Measurements from ENCODE around the gene RFX4.

RFX4 gene

DNA sequence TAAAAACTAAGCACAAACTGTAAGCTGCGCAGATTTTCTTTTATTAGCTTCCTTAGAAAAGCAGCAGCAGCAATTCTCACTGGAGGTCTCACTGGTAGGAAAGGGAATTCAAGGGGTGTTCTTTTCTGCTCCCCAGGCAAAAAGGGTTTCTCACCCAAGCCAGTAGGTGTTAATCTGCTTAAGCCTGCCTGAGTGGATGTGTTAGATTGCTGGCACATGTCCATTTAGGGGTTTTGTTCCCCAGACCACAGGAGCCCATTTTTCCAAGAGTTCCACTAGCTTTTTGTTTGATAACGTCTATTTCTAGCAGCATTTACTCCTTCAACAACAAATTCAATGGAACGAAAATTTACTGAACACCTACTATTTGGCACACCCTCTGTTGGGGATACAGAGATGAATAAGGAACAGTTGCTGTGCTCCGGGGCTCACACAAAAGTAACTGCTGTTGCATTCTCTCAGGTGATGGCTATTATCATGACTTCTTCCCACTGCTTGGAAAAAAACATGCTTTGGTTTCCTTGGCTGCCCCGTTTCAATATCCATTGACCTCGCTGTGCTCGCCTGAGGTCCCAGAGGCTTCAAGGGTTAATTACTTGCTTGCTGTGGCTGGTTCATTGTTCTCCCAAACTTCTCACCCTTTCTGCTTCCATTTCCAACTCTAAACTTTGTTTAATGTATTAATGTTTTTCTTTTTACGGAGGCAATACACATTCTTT lies 160.6 kb downstream of the RFX4 start:
- no CpG with 5 or more reads among the region's 8 CpGs for WGBS (ENCODE audit: insufficient coverage, insufficient read length)
- no peak overlapping the region for H3K4me3 ChIP-seq (ENCODE audit: low read length)

DNA sequence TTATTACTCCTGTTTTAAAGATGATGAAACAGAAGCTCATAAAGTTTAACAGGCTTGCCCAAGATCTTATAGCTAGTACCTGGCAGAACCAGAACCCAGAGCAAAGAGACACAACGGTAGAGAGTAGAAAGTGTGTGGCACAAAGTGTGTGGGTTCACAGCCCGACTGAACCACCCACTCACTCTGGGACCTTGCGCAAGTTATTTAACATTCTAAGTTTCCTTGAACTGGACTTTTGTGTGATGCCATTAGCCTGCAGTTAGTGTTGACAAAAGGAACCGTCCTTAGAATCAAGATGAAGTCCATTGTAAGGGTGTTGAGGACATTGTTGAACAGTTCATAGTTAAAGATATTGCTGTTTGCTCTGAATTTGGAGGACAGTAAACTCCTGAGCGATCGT lies 161.8 kb downstream of the RFX4 start:
- no peak for DNase-seq (ENCODE audit: low read depth, low spot score)
- WGBS (ENCODE audit: insufficient coverage, insufficient read length), result no CpG with 5 or more reads among the region's 6 CpGs
- H3K27me3 ChIP-seq (ENCODE audit: control insufficient read depth, insufficient read depth, low read length), result no peaks in the 10 kb centered on the region

More for the DNA sequence above, 160.6 kb downstream of the RFX4 start:
- peaks cover 3% of the 10 kb centered on the region; the same call in 1 of the 2 replicates for H3K4me1 ChIP-seq (ENCODE audit: control insufficient read depth, insufficient read depth, low read length)
- H3K27me3 ChIP-seq (ENCODE audit: control insufficient read depth, insufficient read depth, low read length), result no peaks in the 10 kb centered on the region
- no peak for DNase-seq (ENCODE audit: low read depth, low spot score)
- no peak overlapping the region for H3K27ac ChIP-seq (ENCODE audit: low read length)
- H3K9me3 ChIP-seq (ENCODE audit: control insufficient read depth, insufficient read depth, low read length), result no peaks in the 10 kb centered on the region
- no peaks in the 10 kb centered on the region for H3K36me3 ChIP-seq (ENCODE audit: control insufficient read depth, insufficient read depth, low read length)

DNA sequence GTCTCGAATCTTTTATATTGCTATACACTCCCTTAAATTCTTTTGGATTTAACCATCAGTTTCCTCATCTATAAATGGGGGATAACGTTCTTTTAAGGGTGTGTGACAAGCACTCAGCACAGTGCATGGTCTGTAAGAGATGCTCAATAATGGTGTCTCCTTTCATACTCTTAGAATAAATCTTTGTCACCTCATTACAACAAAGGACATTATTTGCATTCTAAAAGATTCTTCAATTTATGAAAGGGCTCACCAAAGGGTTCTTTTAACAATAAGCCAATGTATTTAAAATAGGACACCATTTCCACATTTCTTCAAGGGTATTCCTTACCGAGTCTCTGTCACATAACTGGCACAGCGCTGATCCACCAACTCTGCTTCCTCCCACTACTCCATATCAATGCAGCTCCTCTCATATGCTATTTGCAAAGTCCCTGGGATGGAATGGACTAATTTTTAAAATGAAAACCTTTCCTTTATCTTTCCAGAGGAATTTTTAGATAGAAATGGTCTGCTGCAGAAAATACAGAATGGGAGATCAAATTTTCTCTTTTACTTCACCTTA lies 162.5 kb downstream of the RFX4 start:
- Histone ChIP-seq H3K4me3 (ENCODE audit: low read length) (no peak overlapping the region), H3K27ac (ENCODE audit: low read length) (no peak overlapping the region), H3K4me1 (ENCODE audit: control insufficient read depth, insufficient read depth, low read length) (no peaks in the 10 kb centered on the region), H3K9me3 (ENCODE audit: control insufficient read depth, insufficient read depth, low read length) (no peaks in the 10 kb centered on the region), H3K36me3 (ENCODE audit: control insufficient read depth, insufficient read depth, low read length) (no peaks in the 10 kb centered on the region), H3K27me3 (ENCODE audit: control insufficient read depth, insufficient read depth, low read length) (no peaks in the 10 kb centered on the region)
- WGBS (ENCODE audit: insufficient coverage, insufficient read length), result no CpG with 5 or more reads among the region's 4 CpGs
- DNase-seq (ENCODE audit: low read depth, low spot score), result no peak

More for the DNA sequence above, 161.8 kb downstream of the RFX4 start:
- H3K9me3 ChIP-seq (ENCODE audit: control insufficient read depth, insufficient read depth, low read length), result no peaks in the 10 kb centered on the region
- H3K36me3 ChIP-seq (ENCODE audit: control insufficient read depth, insufficient read depth, low read length), result no peaks in the 10 kb centered on the region
- no peak overlapping the region for H3K27ac ChIP-seq (ENCODE audit: low read length)
- H3K4me3 ChIP-seq (ENCODE audit: low read length), result no peak overlapping the region
- H3K4me1 ChIP-seq (ENCODE audit: control insufficient read depth, insufficient read depth, low read length), result peaks cover 3% of the 10 kb centered on the region; the same call in 1 of the 2 replicates

DNA sequence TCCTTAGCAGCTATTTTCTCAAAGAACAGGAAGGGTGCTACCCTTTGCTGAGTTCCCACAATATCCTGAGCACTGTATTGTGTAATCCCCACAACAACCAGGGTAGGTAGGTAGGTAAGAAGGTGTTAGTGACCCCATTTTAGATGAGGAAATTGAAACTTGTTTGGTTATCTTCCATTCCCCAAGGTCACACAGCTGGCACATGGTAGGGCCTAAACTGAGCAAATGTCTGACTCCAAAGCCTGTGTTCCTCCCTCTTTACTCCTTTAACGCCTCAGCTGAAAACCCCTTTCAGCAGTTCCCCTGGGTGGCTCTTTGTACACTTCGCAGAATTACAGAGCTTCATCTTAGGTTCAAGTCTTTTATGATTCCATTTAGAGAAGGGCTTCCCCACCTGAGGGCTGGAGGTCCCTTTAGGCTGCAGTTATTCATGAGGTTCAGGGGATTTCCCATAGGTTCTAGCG lies 165.2 kb downstream of the RFX4 start:
- Histone ChIP-seq H3K27me3 (ENCODE audit: control insufficient read depth, insufficient read depth, low read length) (no peaks in the 10 kb centered on the region), H3K4me1 (ENCODE audit: control insufficient read depth, insufficient read depth, low read length) (no peaks in the 10 kb centered on the region), H3K9me3 (ENCODE audit: control insufficient read depth, insufficient read depth, low read length) (no peaks in the 10 kb centered on the region), H3K36me3 (ENCODE audit: control insufficient read depth, insufficient read depth, low read length) (no peaks in the 10 kb centered on the region), H3K27ac (ENCODE audit: low read length) (no peak overlapping the region), H3K4me3 (ENCODE audit: low read length) (no peak overlapping the region)
- no CpG with 5 or more reads among the region's 3 CpGs for WGBS (ENCODE audit: insufficient coverage, insufficient read length)
- DNase-seq (ENCODE audit: low read depth, low spot score), result no peak

DNA sequence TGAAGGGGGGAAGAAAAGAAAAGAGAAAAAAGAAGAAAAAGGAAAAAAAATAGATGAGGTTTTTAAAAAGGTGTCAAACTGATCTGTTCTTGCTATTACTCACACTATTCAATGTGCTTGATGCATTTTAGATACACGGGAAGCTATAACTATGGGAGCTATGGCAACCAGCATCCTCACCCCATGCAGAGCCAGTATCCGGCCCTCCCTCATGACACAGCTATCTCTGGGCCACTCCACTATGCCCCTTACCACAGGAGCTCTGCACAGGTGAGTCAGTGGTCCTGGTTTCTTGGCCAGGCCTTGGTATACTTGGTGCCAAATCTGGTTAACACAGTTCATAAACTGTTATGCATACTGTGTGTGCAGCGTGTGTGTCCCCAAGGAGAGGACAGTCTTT lies 167.7 kb downstream of the RFX4 start:
- Histone ChIP-seq H3K36me3 (ENCODE audit: control insufficient read depth, insufficient read depth, low read length) (no peaks in the 10 kb centered on the region), H3K9me3 (ENCODE audit: control insufficient read depth, insufficient read depth, low read length) (no peaks in the 10 kb centered on the region), H3K27ac (ENCODE audit: low read length) (no peak overlapping the region), H3K4me3 (ENCODE audit: low read length) (no peak overlapping the region), H3K4me1 (ENCODE audit: control insufficient read depth, insufficient read depth, low read length) (no peaks in the 10 kb centered on the region), H3K27me3 (ENCODE audit: control insufficient read depth, insufficient read depth, low read length) (no peaks in the 10 kb centered on the region)
- WGBS (ENCODE audit: insufficient coverage, insufficient read length), result no CpG with 5 or more reads among the region's 3 CpGs
- no peak for DNase-seq (ENCODE audit: low read depth, low spot score)

DNA sequence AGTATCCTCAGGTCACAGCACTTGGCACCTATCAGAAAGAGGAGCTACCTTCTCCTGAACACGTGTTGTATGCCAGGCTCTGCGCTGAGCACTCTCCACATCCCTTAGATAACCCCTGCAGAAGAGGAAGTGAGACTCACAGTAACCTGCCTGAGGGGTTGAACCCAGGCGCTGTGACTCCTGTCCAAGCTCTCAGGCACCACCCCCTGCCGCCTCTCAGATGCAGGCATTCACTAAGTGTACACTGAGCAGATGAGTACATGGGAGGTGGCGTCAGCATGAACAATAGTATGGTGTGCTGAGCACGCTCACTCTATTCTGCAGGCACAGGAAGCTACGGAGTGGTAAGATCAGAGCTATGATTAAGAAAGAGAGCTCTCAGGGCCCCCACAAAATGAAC lies 170.7 kb downstream of the RFX4 start:
- no peak for DNase-seq (ENCODE audit: low read depth, low spot score)
- Histone ChIP-seq H3K27ac (ENCODE audit: low read length) (no peak overlapping the region), H3K4me3 (ENCODE audit: low read length) (no peak overlapping the region), H3K4me1 (ENCODE audit: control insufficient read depth, insufficient read depth, low read length) (no peaks in the 10 kb centered on the region), H3K36me3 (ENCODE audit: control insufficient read depth, insufficient read depth, low read length) (no peaks in the 10 kb centered on the region), H3K27me3 (ENCODE audit: control insufficient read depth, insufficient read depth, low read length) (no peaks in the 10 kb centered on the region), H3K9me3 (ENCODE audit: control insufficient read depth, insufficient read depth, low read length) (no peaks in the 10 kb centered on the region)
- no CpG with 5 or more reads among the region's 7 CpGs for WGBS (ENCODE audit: insufficient coverage, insufficient read length)

DNA sequence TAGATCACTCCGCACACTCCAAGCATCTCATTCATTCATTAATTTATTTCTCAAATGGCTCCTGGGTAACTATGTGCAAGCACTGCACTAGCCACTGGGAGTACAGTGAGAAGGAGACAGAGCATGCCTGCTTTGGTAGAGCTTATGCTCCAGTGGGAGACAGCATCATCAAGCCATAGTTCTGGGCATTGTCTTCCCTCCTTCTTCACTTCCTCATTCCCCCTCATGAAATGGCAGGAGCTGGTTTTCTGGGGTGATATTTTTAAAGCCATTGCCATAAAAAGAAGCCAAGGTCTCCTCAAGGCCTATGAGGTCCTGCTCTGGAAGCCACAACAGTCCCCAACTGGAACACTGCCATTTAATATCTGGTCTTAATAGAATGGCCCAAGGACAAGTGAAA lies 171.5 kb downstream of the RFX4 start:
- DNase-seq (ENCODE audit: low read depth, low spot score), result no peak
- no CpG with 5 or more reads among the region's 1 CpG for WGBS (ENCODE audit: insufficient coverage, insufficient read length)
- no peaks in the 10 kb centered on the region for H3K36me3 ChIP-seq (ENCODE audit: control insufficient read depth, insufficient read depth, low read length)
- H3K27ac ChIP-seq (ENCODE audit: low read length), result no peak overlapping the region
- H3K9me3 ChIP-seq (ENCODE audit: control insufficient read depth, insufficient read depth, low read length), result no peaks in the 10 kb centered on the region
- H3K4me3 ChIP-seq (ENCODE audit: low read length), result no peak overlapping the region
- H3K27me3 ChIP-seq (ENCODE audit: control insufficient read depth, insufficient read depth, low read length), result no peaks in the 10 kb centered on the region
- no peaks in the 10 kb centered on the region for H3K4me1 ChIP-seq (ENCODE audit: control insufficient read depth, insufficient read depth, low read length)

DNA sequence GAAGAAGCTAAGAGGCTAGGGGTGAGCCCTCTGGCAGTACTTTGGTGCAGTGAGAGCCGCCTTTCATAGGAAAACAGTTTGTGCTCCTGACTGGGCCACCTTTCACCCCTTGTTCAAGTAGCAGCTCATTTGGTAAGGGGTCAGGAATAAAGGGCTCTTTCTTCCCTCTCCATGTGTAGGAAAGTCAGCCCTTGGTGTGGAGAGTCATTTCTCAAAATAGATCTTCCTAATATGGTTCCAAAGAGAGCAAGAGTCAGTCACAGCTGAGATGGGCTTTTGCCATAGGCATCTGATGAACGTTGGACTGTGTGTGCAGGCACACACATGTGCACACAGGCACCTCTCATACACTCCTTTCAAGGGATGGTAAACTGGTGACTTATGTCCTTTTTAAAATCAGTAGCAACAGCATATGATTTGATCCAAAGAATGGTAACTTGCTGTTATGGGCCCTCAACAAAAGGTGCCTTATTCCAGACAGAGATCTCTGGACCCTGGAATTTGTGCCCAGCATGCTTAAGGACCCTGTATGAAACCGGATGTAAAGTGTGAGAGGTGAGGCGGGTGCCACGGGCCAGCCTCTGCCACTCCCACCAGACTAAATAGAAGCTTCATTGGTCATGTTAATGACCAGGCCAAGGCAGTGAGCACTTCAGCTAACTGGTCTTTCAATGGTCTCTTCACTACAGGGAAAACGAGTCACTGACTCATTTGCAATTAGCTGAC lies 175.0 kb downstream of the RFX4 start:
- no peaks in the 10 kb centered on the region for H3K27me3 ChIP-seq (ENCODE audit: control insufficient read depth, insufficient read depth, low read length)
- no peaks in the 10 kb centered on the region for H3K36me3 ChIP-seq (ENCODE audit: control insufficient read depth, insufficient read depth, low read length)
- no peak overlapping the region for H3K27ac ChIP-seq (ENCODE audit: low read length)
- H3K4me3 ChIP-seq (ENCODE audit: low read length), result no peak overlapping the region
- peaks cover 4% of the 10 kb centered on the region; the same call in 1 of the 2 replicates for H3K4me1 ChIP-seq (ENCODE audit: control insufficient read depth, insufficient read depth, low read length)
- DNase-seq (ENCODE audit: low read depth, low spot score), result no peak
- no peaks in the 10 kb centered on the region for H3K9me3 ChIP-seq (ENCODE audit: control insufficient read depth, insufficient read depth, low read length)
- WGBS (ENCODE audit: insufficient coverage, insufficient read length), result no CpG with 5 or more reads among the region's 6 CpGs

DNA sequence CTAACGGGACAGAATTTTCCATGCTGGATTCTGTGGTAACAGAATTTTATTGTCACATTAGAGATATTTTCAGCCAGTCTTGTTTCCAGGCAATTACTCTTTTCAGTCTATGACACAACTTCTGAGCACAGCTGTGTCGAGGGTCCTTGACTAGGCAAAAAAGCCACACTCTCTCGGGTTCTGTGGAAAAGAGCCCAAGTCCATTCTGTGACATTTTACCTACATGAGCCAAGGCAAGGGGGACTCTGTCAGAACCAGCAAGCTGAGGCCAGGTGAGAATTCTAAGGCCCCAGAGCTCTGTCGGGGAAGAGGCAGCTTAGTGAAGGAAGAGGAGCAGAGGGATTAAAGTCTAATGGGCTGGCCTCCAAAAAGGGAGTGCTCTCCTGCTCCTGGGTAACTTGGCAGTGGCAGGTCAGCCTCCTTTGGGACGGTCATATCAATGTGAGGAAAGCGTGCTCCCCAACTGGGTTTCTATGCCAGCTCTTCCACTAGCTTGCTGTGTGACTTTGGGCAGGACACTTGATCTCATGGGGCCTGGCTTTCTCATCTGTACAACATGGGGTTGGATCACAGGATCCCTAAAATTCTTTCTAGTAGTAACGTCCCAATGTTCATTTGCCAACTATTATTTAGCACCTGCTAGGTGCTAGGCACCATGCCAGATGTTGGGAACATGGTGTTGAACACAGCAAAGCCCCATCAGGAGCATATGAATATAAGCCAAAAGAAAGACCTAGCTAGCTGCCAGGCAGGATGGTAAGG lies 175.7 kb downstream of the RFX4 start:
- no peak for DNase-seq (ENCODE audit: low read depth, low spot score)
- Histone ChIP-seq H3K27me3 (ENCODE audit: control insufficient read depth, insufficient read depth, low read length) (no peaks in the 10 kb centered on the region), H3K36me3 (ENCODE audit: control insufficient read depth, insufficient read depth, low read length) (no peaks in the 10 kb centered on the region), H3K27ac (ENCODE audit: low read length) (no peak overlapping the region), H3K4me3 (ENCODE audit: low read length) (no peak overlapping the region), H3K4me1 (ENCODE audit: control insufficient read depth, insufficient read depth, low read length) (peaks cover 4% of the 10 kb centered on the region; the same call in 1 of the 2 replicates), H3K9me3 (ENCODE audit: control insufficient read depth, insufficient read depth, low read length) (no peaks in the 10 kb centered on the region)
- no CpG with 5 or more reads among the region's 7 CpGs for WGBS (ENCODE audit: insufficient coverage, insufficient read length)

DNA sequence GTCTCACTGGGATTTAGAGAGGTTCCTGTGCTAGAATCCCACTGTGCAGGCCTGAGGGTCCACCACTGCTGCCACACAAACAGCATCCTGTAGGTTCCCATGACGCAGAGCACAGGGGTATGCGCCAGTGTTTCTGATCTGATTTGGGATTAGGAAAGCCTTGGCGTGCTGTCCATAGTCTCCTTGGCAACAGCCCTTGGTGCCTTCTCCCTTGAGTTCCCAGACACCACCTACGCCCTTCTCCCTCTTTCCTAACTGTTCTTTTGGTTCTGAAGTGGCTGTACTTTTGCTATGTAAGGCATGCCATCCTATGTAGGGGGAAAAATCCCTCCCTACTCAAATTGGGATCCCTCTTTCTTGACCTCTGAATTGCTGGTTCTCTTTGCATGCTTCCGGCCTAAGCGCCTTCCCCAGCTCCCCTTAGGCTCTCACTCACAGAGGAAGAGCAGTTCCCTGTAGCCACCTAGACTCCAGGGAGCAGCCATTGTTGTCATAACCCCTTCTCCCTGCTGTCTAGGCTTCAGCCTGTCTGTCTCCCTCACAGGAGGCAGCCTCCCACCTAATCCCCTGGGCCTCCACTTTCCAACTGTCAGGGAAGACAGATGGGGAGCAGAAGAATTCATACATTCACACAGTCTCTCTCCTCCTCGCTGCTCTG lies 176.9 kb downstream of the RFX4 start:
- H3K9me3 ChIP-seq (ENCODE audit: control insufficient read depth, insufficient read depth, low read length), result no peaks in the 10 kb centered on the region
- WGBS (ENCODE audit: insufficient coverage, insufficient read length), result no CpG with 5 or more reads among the region's 7 CpGs
- DNase-seq (ENCODE audit: low read depth, low spot score), result no peak
- H3K27me3 ChIP-seq (ENCODE audit: control insufficient read depth, insufficient read depth, low read length), result no peaks in the 10 kb centered on the region
- H3K27ac ChIP-seq (ENCODE audit: low read length), result no peak overlapping the region
- H3K4me3 ChIP-seq (ENCODE audit: low read length), result no peak overlapping the region
- peaks cover 6% of the 10 kb centered on the region; the same call in 1 of the 2 replicates for H3K4me1 ChIP-seq (ENCODE audit: control insufficient read depth, insufficient read depth, low read length)
- no peaks in the 10 kb centered on the region for H3K36me3 ChIP-seq (ENCODE audit: control insufficient read depth, insufficient read depth, low read length)
